GM19467 (cell line): ENCODE measurements around the gene TMEM132D.

Experiments
- ATAC-seq: cut with Tn5 transposase; IDR thresholded peaks from one replicate; pipeline ENCODE4 v1.9.1; 2021; ENCODE audit warnings: mild to moderate bottlenecking, moderate library complexity; ENCODE audit not compliant: unreplicated experiment

TMEM132D gene

DNA sequence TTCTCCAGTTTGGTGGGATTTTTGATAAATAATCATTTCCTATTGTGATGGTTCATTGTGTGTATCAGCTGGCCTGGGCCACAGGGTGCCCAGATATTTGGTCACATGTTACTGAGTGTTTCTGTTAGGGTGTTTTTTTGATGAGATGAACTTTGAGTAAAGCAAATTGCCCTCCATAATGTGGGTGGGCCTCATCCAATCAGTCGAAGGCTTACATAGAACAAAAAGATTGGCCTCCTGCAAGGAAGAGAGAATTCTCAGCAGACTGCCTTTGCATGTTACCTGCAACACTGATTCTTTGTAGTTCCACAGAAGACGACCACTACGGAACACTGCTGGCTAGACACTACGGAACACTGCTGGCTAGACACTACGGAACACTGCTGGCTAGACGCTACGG is 609.0 kb downstream of the TMEM132D start:
- no peak for ATAC-seq

- ATAC-seq: no peak
Measured at GRCh38 chr12:129279771-129280170, 624.1 kb downstream of the TMEM132D start.

DNA sequence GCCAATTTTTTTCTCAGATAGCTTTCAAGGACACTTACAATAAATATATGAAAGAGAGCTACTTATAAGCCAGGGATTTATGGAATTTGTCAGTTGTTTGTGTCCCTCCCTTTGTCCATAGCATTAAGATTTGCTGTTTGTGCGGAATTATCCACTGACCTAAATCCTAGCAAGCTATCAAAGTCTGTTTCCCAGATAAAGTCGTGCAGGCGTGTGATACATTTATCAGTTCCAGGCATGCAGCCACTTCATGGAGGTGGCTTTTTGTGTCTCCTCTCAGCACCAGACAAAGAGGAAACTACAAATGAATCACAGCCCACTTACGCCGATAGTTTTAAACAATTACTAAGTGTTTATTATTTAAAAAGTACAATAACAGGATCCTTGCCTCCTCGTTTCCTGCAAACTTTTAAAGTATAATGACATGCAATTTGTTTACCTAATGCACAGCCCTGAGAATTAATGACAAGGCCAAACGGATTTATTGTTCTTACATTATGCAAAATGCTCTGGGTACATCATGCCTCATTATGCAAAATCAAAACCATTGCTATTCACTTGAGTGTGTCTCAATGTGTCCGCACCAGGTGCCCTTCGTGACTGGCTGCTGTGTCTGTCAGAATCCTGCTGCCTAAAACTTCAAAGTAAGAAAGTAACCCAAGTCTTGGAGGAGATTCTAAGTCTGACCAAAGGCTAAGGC is 627.3 kb downstream of the TMEM132D start:
- ATAC-seq: no peak

GRCh38 chr12:129269756-129270495 is 633.9 kb downstream of the TMEM132D start:
- no peak for ATAC-seq

GRCh38 chr12:129258781-129259318 is 645.0 kb downstream of the TMEM132D start:
- ATAC-seq: no peak

- no peak for ATAC-seq
Measured at GRCh38 chr12:129257524-129257923, 646.3 kb downstream of the TMEM132D start.

GRCh38 chr12:129246630-129247029 is 657.2 kb downstream of the TMEM132D start:
- no peak for ATAC-seq

GRCh38 chr12:129245769-129246168 is 658.1 kb downstream of the TMEM132D start:
- ATAC-seq: no peak

- ATAC-seq: no peak
Measured at GRCh38 chr12:129241852-129242251, 662.0 kb downstream of the TMEM132D start.

DNA sequence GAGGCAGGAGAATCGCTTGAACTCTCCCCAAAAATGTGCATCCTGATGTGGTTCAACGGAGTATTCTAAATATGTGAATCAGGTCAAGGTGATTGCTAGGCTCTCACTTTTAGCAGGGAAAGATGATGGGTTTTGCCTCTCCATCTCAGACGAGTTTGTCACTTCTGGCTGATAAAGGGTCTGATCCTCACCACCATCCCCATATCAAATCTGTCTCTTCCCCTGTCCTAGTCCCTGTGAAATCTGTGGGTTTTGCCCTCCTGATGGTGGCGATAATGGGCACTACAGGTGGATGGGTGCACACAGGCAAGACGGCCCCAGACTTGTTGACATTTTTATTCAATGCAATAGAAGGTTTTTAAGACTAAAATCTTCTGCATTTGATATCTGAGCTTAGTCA is 665.9 kb downstream of the TMEM132D start:
- ATAC-seq: no peak

GRCh38 chr12:129234209-129234608 is 669.6 kb downstream of the TMEM132D start:
- no peak for ATAC-seq

GRCh38 chr12:129231491-129231890 is 672.3 kb downstream of the TMEM132D start:
- no peak for ATAC-seq

GRCh38 chr12:129230995-129231394 is 672.8 kb downstream of the TMEM132D start:
- ATAC-seq: no peak

DNA sequence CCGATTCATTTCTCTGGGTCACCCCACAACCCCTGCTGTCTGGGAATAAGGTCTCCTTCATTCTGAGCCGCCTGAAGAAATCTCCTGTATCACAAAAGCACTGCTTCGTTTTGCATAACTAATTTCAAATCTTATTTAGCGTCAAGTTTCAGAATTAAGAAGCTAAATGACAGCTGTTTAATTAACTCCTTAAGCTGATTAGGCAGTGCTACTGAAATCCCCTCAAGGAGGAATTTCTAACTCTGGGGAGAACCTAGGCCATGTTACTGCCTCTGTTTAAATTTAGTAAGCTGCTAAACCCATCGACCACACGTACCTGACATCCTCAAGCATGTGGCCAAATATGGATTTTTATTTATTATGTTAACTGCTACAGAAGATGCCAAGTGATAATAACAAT is 677.0 kb downstream of the TMEM132D start:
- no peak for ATAC-seq

GRCh38 chr12:129226005-129226404 is 677.8 kb downstream of the TMEM132D start:
- ATAC-seq: no peak

DNA sequence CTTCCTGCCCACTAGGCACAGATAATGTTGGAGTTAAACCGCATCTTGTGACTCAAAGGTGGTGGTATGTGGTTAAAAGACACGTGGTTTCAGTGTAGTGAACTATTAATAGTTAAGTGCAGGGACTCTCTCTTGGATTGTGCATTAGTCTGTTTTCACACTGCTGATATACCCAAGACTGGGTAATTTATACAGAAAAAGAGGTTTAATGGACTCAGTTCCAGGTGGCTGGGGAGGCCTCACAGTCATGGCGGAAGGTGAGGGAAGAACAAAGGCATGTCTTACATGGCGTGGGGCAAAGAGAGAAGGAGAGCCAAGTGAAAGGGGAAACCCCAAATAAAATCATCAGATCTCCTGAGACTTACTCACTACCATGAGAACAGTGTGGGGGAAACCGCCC is 688.3 kb downstream of the TMEM132D start:
- no peak for ATAC-seq

DNA sequence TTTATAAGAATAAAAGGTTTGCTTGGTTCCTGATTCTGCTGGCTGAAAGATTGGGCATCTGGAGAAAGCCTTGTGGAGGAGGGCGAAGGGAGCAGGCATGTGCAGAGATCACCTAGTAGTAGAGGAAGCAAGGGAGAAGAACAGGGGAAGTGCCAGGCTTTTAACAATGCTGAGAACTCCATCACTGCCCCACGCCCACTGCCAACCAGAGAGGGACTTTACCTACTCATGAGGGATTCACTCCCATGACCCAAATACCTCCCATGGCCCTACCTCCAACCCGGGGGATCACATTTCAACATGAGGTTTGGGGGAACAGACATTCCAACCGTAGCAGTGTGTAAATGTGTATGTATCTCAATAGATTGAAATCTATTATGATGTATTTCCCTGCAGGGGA is 690.3 kb downstream of the TMEM132D start:
- no peak for ATAC-seq

GRCh38 chr12:129211862-129212630 is 691.8 kb downstream of the TMEM132D start:
- ATAC-seq: no peak

DNA sequence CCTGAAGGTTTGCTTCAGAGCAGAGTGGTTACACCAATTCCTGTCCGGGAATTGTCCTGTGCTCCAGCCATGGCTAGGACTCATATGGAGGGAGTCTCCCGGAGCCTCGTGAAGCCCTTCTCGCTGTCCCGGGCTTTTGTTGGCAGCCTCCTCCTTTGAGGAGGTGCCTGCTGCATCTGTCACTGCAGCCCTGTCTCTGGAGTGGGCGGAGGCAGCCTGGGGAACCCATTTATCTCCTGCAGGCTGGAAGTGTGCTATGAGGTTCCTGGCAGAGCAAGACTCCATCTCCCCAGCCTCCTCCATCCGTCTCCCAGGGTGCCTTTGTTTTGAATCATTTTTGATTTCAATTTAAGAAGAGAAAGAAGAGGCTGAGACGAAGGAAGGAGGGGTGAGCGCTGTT is 695.3 kb downstream of the TMEM132D start:
- ATAC-seq: no peak

GRCh38 chr12:129207084-129207483 is 696.7 kb downstream of the TMEM132D start:
- ATAC-seq: no peak

- ATAC-seq: no peak
Measured at GRCh38 chr12:129203456-129203855, 700.4 kb downstream of the TMEM132D start.
